IPS-20b (cell line): ENCODE data around the gene SUGCT.

Source experiments
- H3K27ac ChIP-seq: one replicate; pipeline ENCODE4 v1.5.1; 2013; ENCODE audit warnings: low read length
- H3K27me3 ChIP-seq: 2 replicates; pipeline ENCODE4 v1.6.1; 2013; ENCODE audit warnings: mild to moderate bottlenecking, low read length, inconsistent platforms; ENCODE audit not compliant: insufficient read depth
- H3K36me3 ChIP-seq: 2 replicates; pipeline ENCODE4 v1.6.1; 2013; ENCODE audit warnings: low read depth, mild to moderate bottlenecking, inconsistent platforms, low read length, moderate library complexity; ENCODE audit not compliant: insufficient read depth
- H3K4me1 ChIP-seq: 2 replicates; pipeline ENCODE4 v1.6.1; 2013; ENCODE audit warnings: mild to moderate bottlenecking, control low read depth, inconsistent platforms, low read length, moderate library complexity; ENCODE audit not compliant: insufficient read depth
- H3K4me3 ChIP-seq: 2 replicates; pipeline ENCODE4 v1.5.1; 2013; ENCODE audit warnings: mild to moderate bottlenecking, low read length, inconsistent platforms
- H3K9ac ChIP-seq: 2 replicates; pipeline ENCODE4 v1.6.1; 2013; ENCODE audit warnings: low read depth, mild to moderate bottlenecking, inconsistent platforms, low read length, moderate library complexity
- H3K9me3 ChIP-seq: 2 replicates; pipeline ENCODE4 v1.6.1; 2013; ENCODE audit warnings: mild to moderate bottlenecking, low read depth, low read length, inconsistent platforms; ENCODE audit not compliant: insufficient read depth

The SUGCT gene

DNA sequence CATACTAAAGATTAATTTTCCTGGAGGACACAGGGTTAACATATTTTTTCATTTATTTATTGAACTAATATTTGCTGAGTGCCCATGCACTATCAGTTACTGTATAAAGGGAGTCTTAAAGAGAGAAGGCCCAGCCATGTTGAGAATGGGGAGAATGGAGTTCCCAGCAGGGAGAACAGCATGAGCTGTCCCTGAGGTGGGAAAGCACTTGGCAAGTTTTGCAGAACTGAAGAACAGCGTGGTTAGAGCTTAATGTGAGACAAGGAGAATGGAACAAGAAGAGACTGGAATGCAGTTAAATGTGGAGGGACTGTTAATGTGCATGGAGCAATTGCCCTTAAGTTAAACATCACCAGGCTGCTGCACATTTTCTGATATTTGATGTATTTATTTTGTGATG lies 435.4 kb downstream of the SUGCT start:
- Histone ChIP-seq H3K9me3 (no peaks in the 10 kb centered on the region), H3K36me3 (no peaks in the 10 kb centered on the region), H3K9ac (no peak overlapping the region), H3K27me3 (no peaks in the 10 kb centered on the region), H3K4me3 (no peak overlapping the region), H3K27ac (no peak overlapping the region), H3K4me1 (peaks cover 23% of the 10 kb centered on the region; the same call in 1 of the 2 replicates)

DNA sequence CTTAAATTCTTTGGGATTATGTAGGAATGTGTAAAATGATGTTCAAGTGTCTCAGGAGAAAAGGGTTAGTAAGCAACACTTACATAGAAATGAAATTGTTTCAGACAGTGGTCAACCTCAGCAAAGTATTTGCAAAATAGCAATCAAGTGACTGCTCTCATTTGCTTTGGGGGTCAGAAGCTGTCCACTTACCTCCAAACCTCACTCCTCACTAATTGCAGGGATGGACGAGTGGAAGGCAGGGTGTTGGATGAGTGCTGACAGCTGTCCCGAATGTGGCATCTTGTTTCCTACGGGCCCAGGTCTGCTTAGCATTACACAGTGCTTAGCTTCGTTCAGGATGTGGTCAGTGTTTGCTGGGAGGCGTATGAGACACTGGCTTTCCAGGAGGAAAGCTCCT lies 437.0 kb downstream of the SUGCT start:
- Histone ChIP-seq H3K36me3 (no peaks in the 10 kb centered on the region), H3K9ac (no peak overlapping the region), H3K27ac (no peak overlapping the region), H3K27me3 (no peaks in the 10 kb centered on the region), H3K9me3 (no peaks in the 10 kb centered on the region), H3K4me1 (peaks cover 23% of the 10 kb centered on the region; the same call in 1 of the 2 replicates), H3K4me3 (no peak overlapping the region)

DNA sequence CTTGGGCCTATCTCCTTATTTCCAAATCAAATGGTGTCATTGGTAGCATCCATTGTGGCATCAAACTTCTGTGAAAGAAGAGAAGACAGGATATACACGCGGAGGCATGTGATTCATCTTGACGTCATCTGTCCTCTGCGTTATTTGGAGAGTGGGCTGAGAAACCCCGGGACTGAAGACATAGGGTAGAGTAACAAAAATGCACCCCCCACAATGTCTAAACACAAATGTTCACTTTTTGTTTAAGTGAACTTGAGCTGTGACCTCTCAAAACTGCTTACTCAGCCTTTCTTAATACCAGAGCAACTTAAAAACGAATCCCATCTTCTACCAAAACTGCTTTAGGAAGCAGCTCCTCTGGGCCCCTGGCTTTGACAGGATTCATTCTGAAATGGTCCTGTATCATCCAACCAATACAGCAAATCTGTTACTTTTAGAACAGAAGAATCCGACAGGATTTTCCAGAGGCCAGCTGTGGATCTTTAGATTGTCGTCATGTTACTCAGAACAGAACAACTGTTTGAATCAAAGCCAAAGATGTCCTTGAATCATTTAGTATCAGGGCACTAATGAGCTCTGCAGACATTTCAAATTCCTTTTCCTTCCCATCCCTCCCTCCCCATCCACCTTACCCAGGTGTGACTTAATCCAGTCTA lies 438.1 kb downstream of the SUGCT start:
- Histone ChIP-seq H3K4me3 (no peak overlapping the region), H3K4me1 (peaks cover 23% of the 10 kb centered on the region; the same call in 1 of the 2 replicates), H3K27me3 (no peaks in the 10 kb centered on the region), H3K36me3 (no peaks in the 10 kb centered on the region), H3K27ac (no peak overlapping the region), H3K9me3 (no peaks in the 10 kb centered on the region), H3K9ac (no peak overlapping the region)

- Histone ChIP-seq H3K4me1 (peaks cover 8% of the 10 kb centered on the region), H3K9ac (no peak overlapping the region), H3K27ac (no peak overlapping the region), H3K4me3 (no peak overlapping the region), H3K27me3 (no peaks in the 10 kb centered on the region), H3K9me3 (no peaks in the 10 kb centered on the region), H3K36me3 (no peaks in the 10 kb centered on the region)
Measured at GRCh38 chr7:40579401-40579800, 444.6 kb downstream of the SUGCT start.

GRCh38 chr7:40580776-40581175 lies 446.0 kb downstream of the SUGCT start:
- Histone ChIP-seq H3K27ac (no peak overlapping the region), H3K36me3 (no peaks in the 10 kb centered on the region)

GRCh38 chr7:40582539-40582938 lies 447.7 kb downstream of the SUGCT start:
- H3K4me3 ChIP-seq = no peak overlapping the region
- H3K9ac ChIP-seq = no peak overlapping the region
- H3K27me3 ChIP-seq = no peaks in the 10 kb centered on the region
- no peaks in the 10 kb centered on the region for H3K9me3 ChIP-seq
- no peaks in the 10 kb centered on the region for H3K36me3 ChIP-seq
- peaks cover 14% of the 10 kb centered on the region for H3K4me1 ChIP-seq
- H3K27ac ChIP-seq = no peak overlapping the region

More at GRCh38 chr7:40580776-40581175, 446.0 kb downstream of the SUGCT start:
- Histone ChIP-seq H3K9me3 (no peaks in the 10 kb centered on the region), H3K4me1 (peaks cover 14% of the 10 kb centered on the region), H3K4me3 (no peak overlapping the region), H3K9ac (no peak overlapping the region), H3K27me3 (no peaks in the 10 kb centered on the region)

DNA sequence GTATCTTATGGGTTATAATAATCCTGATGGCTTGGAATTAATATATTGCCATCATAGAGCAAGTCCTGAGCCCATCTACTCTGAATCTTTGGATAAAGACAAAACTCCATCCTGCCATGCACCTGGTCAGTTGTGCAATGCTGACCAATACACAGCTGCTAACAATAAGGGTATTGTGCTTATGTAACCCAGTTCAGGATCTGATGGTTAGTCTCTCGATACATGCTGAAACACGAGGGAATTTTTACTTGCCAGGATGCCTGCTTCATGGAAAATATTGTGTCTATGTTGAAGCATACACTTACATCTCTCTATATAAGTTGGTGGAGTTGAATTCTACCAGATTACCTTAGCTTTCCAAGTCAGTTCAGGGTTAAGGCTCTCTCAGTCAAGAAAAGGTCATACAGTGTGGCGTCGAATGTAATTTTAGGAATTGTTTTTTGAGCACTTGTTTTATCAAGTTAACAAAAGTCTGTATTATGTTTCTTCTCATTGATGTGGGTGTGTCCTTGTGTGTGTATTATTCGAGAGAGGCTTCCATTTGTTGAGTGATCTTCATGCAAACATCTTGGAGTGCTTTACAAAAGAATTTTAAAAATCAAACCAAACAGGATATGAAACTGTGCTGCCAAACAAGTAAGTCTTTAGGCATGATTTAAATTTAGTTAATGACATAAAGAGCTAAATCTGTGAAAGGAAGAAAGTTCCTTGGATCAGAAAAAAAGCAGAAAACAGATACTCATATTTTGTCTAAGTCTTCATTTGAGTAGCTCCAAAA lies 449.1 kb downstream of the SUGCT start:
- no peaks in the 10 kb centered on the region for H3K27me3 ChIP-seq
- H3K9me3 ChIP-seq = no peaks in the 10 kb centered on the region
- no peak overlapping the region for H3K4me3 ChIP-seq
- no peak overlapping the region for H3K9ac ChIP-seq
- H3K4me1 ChIP-seq = peaks cover 14% of the 10 kb centered on the region
- no peaks in the 10 kb centered on the region for H3K36me3 ChIP-seq
- H3K27ac ChIP-seq = no peak overlapping the region

- no peaks in the 10 kb centered on the region for H3K9me3 ChIP-seq
- no peaks in the 10 kb centered on the region for H3K27me3 ChIP-seq
- no peak overlapping the region for H3K9ac ChIP-seq
- peaks cover 14% of the 10 kb centered on the region for H3K4me1 ChIP-seq
- no peak overlapping the region for H3K27ac ChIP-seq
- H3K36me3 ChIP-seq = no peaks in the 10 kb centered on the region
- no peak overlapping the region for H3K4me3 ChIP-seq
Measured at GRCh38 chr7:40584667-40585433, 450.0 kb downstream of the SUGCT start.

- no peaks in the 10 kb centered on the region for H3K36me3 ChIP-seq
- no peaks in the 10 kb centered on the region for H3K27me3 ChIP-seq
- H3K9me3 ChIP-seq = no peaks in the 10 kb centered on the region
- H3K4me3 ChIP-seq = no peak overlapping the region
- H3K4me1 ChIP-seq = peaks cover 14% of the 10 kb centered on the region
- no peak overlapping the region for H3K9ac ChIP-seq
- no peak overlapping the region for H3K27ac ChIP-seq
Measured at GRCh38 chr7:40586197-40586596, 451.4 kb downstream of the SUGCT start.

DNA sequence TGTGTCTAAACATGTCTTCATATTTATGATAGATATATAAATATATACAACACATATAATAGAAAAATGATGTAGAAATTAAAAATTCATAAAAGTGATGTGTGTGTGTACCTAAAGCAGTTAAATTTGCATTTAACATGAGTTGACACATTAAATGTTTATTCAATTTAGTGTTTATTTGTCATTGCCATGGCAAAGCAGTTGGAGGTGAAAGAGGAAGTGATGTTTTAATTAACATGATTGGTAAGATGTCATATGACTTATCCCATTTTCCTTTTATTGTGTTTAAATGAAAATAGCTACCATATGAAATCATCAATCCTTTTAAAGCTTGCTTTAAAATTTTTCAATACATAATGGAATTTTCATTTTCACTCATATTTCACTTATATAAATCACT lies 452.6 kb downstream of the SUGCT start:
- Histone ChIP-seq H3K4me1 (peaks cover 14% of the 10 kb centered on the region), H3K4me3 (no peak overlapping the region), H3K9ac (no peak overlapping the region), H3K27me3 (no peaks in the 10 kb centered on the region), H3K27ac (no peak overlapping the region), H3K36me3 (no peaks in the 10 kb centered on the region), H3K9me3 (no peaks in the 10 kb centered on the region)

DNA sequence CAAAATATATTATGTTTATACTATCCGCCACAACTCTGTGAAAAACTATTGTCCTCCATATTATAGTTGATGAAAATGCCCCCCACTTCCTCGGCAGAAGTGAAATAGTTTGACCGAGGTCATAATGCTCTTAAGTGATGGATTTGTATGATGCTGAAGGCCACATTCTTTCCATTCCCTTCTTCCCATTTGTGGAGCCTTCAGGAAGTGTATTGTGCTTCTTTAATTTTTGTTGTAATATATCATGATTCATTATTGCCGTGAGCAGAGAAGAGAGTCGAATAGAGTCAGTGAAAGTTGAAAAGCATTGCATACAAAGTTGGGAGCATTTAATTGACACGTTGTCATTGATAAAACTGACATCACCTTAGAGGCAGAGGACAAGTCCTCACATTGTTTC lies 460.3 kb downstream of the SUGCT start:
- no peaks in the 10 kb centered on the region for H3K36me3 ChIP-seq
- no peak overlapping the region for H3K4me3 ChIP-seq
- H3K9ac ChIP-seq = no peak overlapping the region
- no peaks in the 10 kb centered on the region for H3K4me1 ChIP-seq
- no peak overlapping the region for H3K27ac ChIP-seq
- no peaks in the 10 kb centered on the region for H3K27me3 ChIP-seq
- H3K9me3 ChIP-seq = no peaks in the 10 kb centered on the region
